ENCODE measurements around the gene ZNF646.

GRCh38 chr16:31092330-31092729 lies 18.1 kb downstream of the ZNF646 start:
- no peak for TF ChIP-seq CTCF (IDR thresholded peaks at IDR 0.05; ENCODE audit: insufficient read depth, low read length, poor library complexity, severe bottlenecking)
- no peak for TF ChIP-seq EZH2phosphoT487 (conservative IDR thresholded peaks at IDR 0.05; ENCODE audit: low read length)

All from SU-DHL-6 (cell line).